NK-92 (cell line): ENCODE data around the gene FAM24A.
"Not testable (repeated sequence)": the region's sequence is repeated elsewhere in the genome, so short reads cannot be mapped to it uniquely, and the experiment has no call there.

Source experiments
- DNase-seq: peaks from one replicate; lab custom pipeline; 2025; ENCODE audit not compliant: unreplicated experiment; lab: John Stamatoyannopoulos, UW

The FAM24A gene

GRCh38 chr10:122910310-122910709 is at the start of gene FAM24A:
FAM24A (plus strand) TSS chr10:122910610; CDS start chr10:122911635, 1,025 bp downstream.
- no peak for DNase-seq

- DNase-seq: no peak
Measured at GRCh38 chr10:122861711-122862161, 48.7 kb upstream of the FAM24A start.

GRCh38 chr10:122863216-122864193 is 46.9 kb upstream of the FAM24A start:
- DNase-seq: no peak

GRCh38 chr10:122864194-122864592 is 46.2 kb upstream of the FAM24A start:
- DNase-seq: no peak

GRCh38 chr10:122864901-122865300 is 45.5 kb upstream of the FAM24A start:
- DNase-seq: no peak

GRCh38 chr10:122866757-122867482 is 43.5 kb upstream of the FAM24A start:
- not testable (repeated sequence) for DNase-seq

- DNase-seq: not testable (repeated sequence)
Measured at GRCh38 chr10:122868768-122869167, 41.6 kb upstream of the FAM24A start.

- not testable (repeated sequence) for DNase-seq
Measured at GRCh38 chr10:122871947-122872346, 38.5 kb upstream of the FAM24A start.

GRCh38 chr10:122875843-122876466 is 34.5 kb upstream of the FAM24A start:
- no peak for DNase-seq

- no peak for DNase-seq
Measured at GRCh38 chr10:122876467-122876855, 33.9 kb upstream of the FAM24A start.

- DNase-seq: no peak
Measured at GRCh38 chr10:122877264-122877663, 33.1 kb upstream of the FAM24A start.

- no peak for DNase-seq
Measured at GRCh38 chr10:122878799-122879338, 31.5 kb upstream of the FAM24A start.

- DNase-seq: peak; percentile 83
Measured at GRCh38 chr10:122879339-122880273, 30.8 kb upstream of the FAM24A start, which contains the start of gene FAM24B. FAM24B (minus strand) TSS chr10:122879581; CDS start chr10:122850515, 29,066 bp downstream.

- DNase-seq: no peak
Measured at GRCh38 chr10:122882766-122883165, 27.6 kb upstream of the FAM24A start.

- DNase-seq: no peak
Measured at GRCh38 chr10:122884166-122884565, 26.2 kb upstream of the FAM24A start.

- DNase-seq: no peak
Measured at GRCh38 chr10:122894261-122894944, 16.0 kb upstream of the FAM24A start.

- not testable (repeated sequence) for DNase-seq
Measured at GRCh38 chr10:122903861-122904260, 6.5 kb upstream of the FAM24A start.

- DNase-seq: no peak
Measured at GRCh38 chr10:122911889-122912484, 1.6 kb downstream of the FAM24A start.

- no peak for DNase-seq
Measured at GRCh38 chr10:122915700-122916099, 5.3 kb downstream of the FAM24A start.
